HG03558 (cell line): ENCODE measurements around the gene CEP152.
"Not testable (repeated sequence)": the region's sequence is repeated elsewhere in the genome, so short reads cannot be mapped to it uniquely, and the experiment has no call there.

Experiments used
- ATAC-seq: cut with Tn5 transposase; IDR thresholded peaks from one replicate; pipeline ENCODE4 v1.9.1; 2021; ENCODE audit warnings: moderate number of reproducible peaks; ENCODE audit not compliant: unreplicated experiment; ENCODE audit errors: extremely low read depth

The CEP152 gene

GRCh38 chr15:48810414-48811324, at the start of gene CEP152:
Gene CEP152 (minus strand): TSS chr15:48811069. CDS start chr15:48805649, 5,420 bp downstream.
- ATAC-seq, result peak; percentile 96

- no peak for ATAC-seq
These were observed 48.6 kb upstream of the CEP152 start for GRCh38 chr15:48859426-48859825.

GRCh38 chr15:48858401-48858800, 47.5 kb upstream of the CEP152 start:
- ATAC-seq, result no peak

- ATAC-seq, result no peak
These were observed 46.1 kb upstream of the CEP152 start for GRCh38 chr15:48856942-48857341.

GRCh38 chr15:48855501-48856440, 44.9 kb upstream of the CEP152 start:
- no peak for ATAC-seq

GRCh38 chr15:48854434-48854833, 43.6 kb upstream of the CEP152 start:
- not testable (repeated sequence) for ATAC-seq

GRCh38 chr15:48851956-48852355, 41.1 kb upstream of the CEP152 start:
- no peak for ATAC-seq

GRCh38 chr15:48850648-48851047, 39.8 kb upstream of the CEP152 start:
- ATAC-seq, result no peak

- no peak for ATAC-seq
These were observed 34.3 kb upstream of the CEP152 start for GRCh38 chr15:48845123-48845522.

GRCh38 chr15:48842501-48842900, 31.6 kb upstream of the CEP152 start:
- no peak for ATAC-seq

GRCh38 chr15:48834756-48835155, 23.9 kb upstream of the CEP152 start:
- ATAC-seq, result no peak

- ATAC-seq, result no peak
These were observed 22.8 kb upstream of the CEP152 start for GRCh38 chr15:48833526-48834239.

- no peak for ATAC-seq
These were observed 21.8 kb upstream of the CEP152 start for GRCh38 chr15:48832648-48833047.

- ATAC-seq, result no peak
These were observed 18.0 kb upstream of the CEP152 start for GRCh38 chr15:48828906-48829305.

- ATAC-seq, result no peak
These were observed 17.6 kb upstream of the CEP152 start for GRCh38 chr15:48828471-48828870.

- no peak for ATAC-seq
These were observed 14.2 kb upstream of the CEP152 start for GRCh38 chr15:48825075-48825474.

GRCh38 chr15:48823706-48824105, 12.8 kb upstream of the CEP152 start:
- ATAC-seq, result no peak

GRCh38 chr15:48823237-48823636, 12.4 kb upstream of the CEP152 start:
- ATAC-seq, result no peak

- no peak for ATAC-seq
These were observed 3.4 kb upstream of the CEP152 start for GRCh38 chr15:48814286-48814685.

GRCh38 chr15:48811325-48811958, 573 bp upstream of the CEP152 start:
- no peak for ATAC-seq
